ENCODE results near the gene SRGAP2B.
"Not testable (repeated sequence)": the region's sequence is repeated elsewhere in the genome, so short reads cannot be mapped to it uniquely, and the experiment has no call there.

Gene SRGAP2B

GRCh38 chr1:145052019-145052776 is 42.9 kb downstream of the SRGAP2B start:
- CTCF ChIA-PET; POLR2A ChIA-PET; DNase-seq (ENCODE audit: extremely low spot score): not testable (repeated sequence)

GRCh38 chr1:145048181-145048856 is 46.8 kb downstream of the SRGAP2B start:
- CTCF ChIA-PET; DNase-seq (ENCODE audit: extremely low spot score); POLR2A ChIA-PET: not testable (repeated sequence)

- POLR2A ChIA-PET; DNase-seq (ENCODE audit: extremely low spot score); CTCF ChIA-PET: not testable (repeated sequence)
Measured at GRCh38 chr1:145047553-145047952, 47.6 kb downstream of the SRGAP2B start.

GRCh38 chr1:145045571-145046273 is 49.4 kb downstream of the SRGAP2B start:
- CTCF ChIA-PET, POLR2A ChIA-PET: not testable (repeated sequence)

GRCh38 chr1:145041519-145041918 is 53.6 kb downstream of the SRGAP2B start:
- CTCF ChIA-PET; POLR2A ChIA-PET; DNase-seq (ENCODE audit: extremely low spot score): not testable (repeated sequence)

More at GRCh38 chr1:145045571-145046273, 49.4 kb downstream of the SRGAP2B start:
- not testable (repeated sequence) for DNase-seq (ENCODE audit: extremely low spot score)

GRCh38 chr1:145036019-145036418 is 59.1 kb downstream of the SRGAP2B start:
- CTCF ChIA-PET; DNase-seq (ENCODE audit: extremely low spot score); POLR2A ChIA-PET: not testable (repeated sequence)

GRCh38 chr1:145033523-145033922 is 61.6 kb downstream of the SRGAP2B start:
- POLR2A ChIA-PET; CTCF ChIA-PET; DNase-seq (ENCODE audit: extremely low spot score): not testable (repeated sequence)

GRCh38 chr1:145027251-145027650 is 67.9 kb downstream of the SRGAP2B start:
- DNase-seq (ENCODE audit: extremely low spot score); POLR2A ChIA-PET; CTCF ChIA-PET: not testable (repeated sequence)

GRCh38 chr1:145025286-145025685 is 69.8 kb downstream of the SRGAP2B start:
- CTCF ChIA-PET; DNase-seq (ENCODE audit: extremely low spot score); POLR2A ChIA-PET: not testable (repeated sequence)

- CTCF ChIA-PET; POLR2A ChIA-PET; DNase-seq (ENCODE audit: extremely low spot score): not testable (repeated sequence)
Measured at GRCh38 chr1:145022259-145022658, 72.9 kb downstream of the SRGAP2B start.

GRCh38 chr1:145021749-145022148 is 73.4 kb downstream of the SRGAP2B start:
- CTCF ChIA-PET; POLR2A ChIA-PET; DNase-seq (ENCODE audit: extremely low spot score): not testable (repeated sequence)

GRCh38 chr1:145019709-145020108 is 75.4 kb downstream of the SRGAP2B start:
- DNase-seq (ENCODE audit: extremely low spot score); CTCF ChIA-PET; POLR2A ChIA-PET: not testable (repeated sequence)

- CTCF ChIA-PET; DNase-seq (ENCODE audit: extremely low spot score); POLR2A ChIA-PET: not testable (repeated sequence)
Measured at GRCh38 chr1:145017725-145018124, 77.4 kb downstream of the SRGAP2B start.

GRCh38 chr1:145016492-145016862 is 78.7 kb downstream of the SRGAP2B start:
- POLR2A ChIA-PET; CTCF ChIA-PET; DNase-seq (ENCODE audit: extremely low spot score): not testable (repeated sequence)

GRCh38 chr1:145015744-145016491 is 79.2 kb downstream of the SRGAP2B start:
- POLR2A ChIA-PET; DNase-seq (ENCODE audit: extremely low spot score); CTCF ChIA-PET: not testable (repeated sequence)

- CTCF ChIA-PET; DNase-seq (ENCODE audit: extremely low spot score); POLR2A ChIA-PET: not testable (repeated sequence)
Measured at GRCh38 chr1:145013353-145013752, 81.8 kb downstream of the SRGAP2B start.

- POLR2A ChIA-PET; CTCF ChIA-PET; DNase-seq (ENCODE audit: extremely low spot score): not testable (repeated sequence)
Measured at GRCh38 chr1:145011811-145012210, 83.3 kb downstream of the SRGAP2B start.

- CTCF ChIA-PET; POLR2A ChIA-PET; DNase-seq (ENCODE audit: extremely low spot score): not testable (repeated sequence)
Measured at GRCh38 chr1:145010580-145010979, 84.5 kb downstream of the SRGAP2B start.

- POLR2A ChIA-PET, CTCF ChIA-PET: not testable (repeated sequence)
Measured at GRCh38 chr1:145009928-145010327, 85.2 kb downstream of the SRGAP2B start.

More at GRCh38 chr1:145009928-145010327, 85.2 kb downstream of the SRGAP2B start:
- DNase-seq (ENCODE audit: extremely low spot score): not testable (repeated sequence)
